ENCODE results near the gene SLX9. TPM values are rescaled to one million over a fixed set of nuclear protein-coding genes. Genes with fewer than 3 reads are reported as not detected.

SLX9 gene
- total and polyA plus RNA-seq, 2 donors (not counting 3 experiments of a cell fraction or from before 2014, with no cell fraction given) = 27.0 to 50.6 TPM

DNA sequence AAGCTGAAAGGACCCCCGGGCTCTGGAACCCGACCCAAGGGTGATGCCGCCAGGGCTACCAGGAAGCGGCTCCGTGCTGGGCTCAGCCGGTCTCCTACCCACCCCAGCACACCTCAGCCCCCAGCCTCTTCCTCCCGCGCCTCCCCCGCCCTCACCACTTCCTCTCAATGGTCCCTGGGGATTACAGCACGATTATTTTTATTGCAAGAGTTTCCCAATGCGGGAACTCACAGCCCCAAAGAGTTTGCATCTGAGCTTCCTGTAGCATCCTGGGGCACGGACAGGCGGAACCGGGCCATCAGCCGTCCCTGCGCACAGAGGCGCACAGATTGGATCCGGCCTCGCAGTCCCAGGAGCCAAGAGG, 8.7 kb upstream of the SLX9 start:
- Histone ChIP-seq H3K27me3 (ENCODE audit: control insufficient read depth in 2 of 2, insufficient read depth in 2 of 2, low read length in 2 of 2) (peaks cover 7 to 13% of the 10 kb centered on the region in 2 experiments), H3K4me1 (ENCODE audit: control insufficient read depth, extremely low read depth, insufficient read depth, low read length) (peaks cover 31% of the 10 kb centered on the region), H3K9me3 (replicated peaks; ENCODE audit: control insufficient read depth, insufficient read depth, low read length) (no peaks in the 10 kb centered on the region), H3K4me3 (replicated peaks in 1 of 3; ENCODE audit: insufficient read depth in 1 of 3, low read depth in 1 of 3, low read length in 3 of 3) (no peak overlapping the region), H3K9me1 (replicated peaks; ENCODE audit: control insufficient read depth, extremely low read depth, insufficient read depth, low read length) (no peaks in the 10 kb centered on the region), H4K20me1 (replicated peaks; ENCODE audit: control insufficient read depth, extremely low read depth, insufficient read depth, low read length) (no peaks in the 10 kb centered on the region), H3K9ac (replicated peaks; ENCODE audit: extremely low read depth, insufficient read depth, low read length) (no peak overlapping the region), H3K36me3 (ENCODE audit: control insufficient read depth in 2 of 2, extremely low read depth in 1 of 2, insufficient read depth in 2 of 2, low read length in 2 of 2) (no peaks in the 10 kb centered on the region), H3K27ac (ENCODE audit: insufficient read depth, low read depth, low read length) (no peak overlapping the region), H3K4me2 (ENCODE audit: insufficient read depth, low read length) (no peak overlapping the region), H3K79me2 (ENCODE audit: control insufficient read depth, insufficient read depth, low read length) (no peaks in the 10 kb centered on the region), H2AFZ (ENCODE audit: low read depth, low read length) (no peak overlapping the region)
- TF ChIP-seq, protein P1, sequence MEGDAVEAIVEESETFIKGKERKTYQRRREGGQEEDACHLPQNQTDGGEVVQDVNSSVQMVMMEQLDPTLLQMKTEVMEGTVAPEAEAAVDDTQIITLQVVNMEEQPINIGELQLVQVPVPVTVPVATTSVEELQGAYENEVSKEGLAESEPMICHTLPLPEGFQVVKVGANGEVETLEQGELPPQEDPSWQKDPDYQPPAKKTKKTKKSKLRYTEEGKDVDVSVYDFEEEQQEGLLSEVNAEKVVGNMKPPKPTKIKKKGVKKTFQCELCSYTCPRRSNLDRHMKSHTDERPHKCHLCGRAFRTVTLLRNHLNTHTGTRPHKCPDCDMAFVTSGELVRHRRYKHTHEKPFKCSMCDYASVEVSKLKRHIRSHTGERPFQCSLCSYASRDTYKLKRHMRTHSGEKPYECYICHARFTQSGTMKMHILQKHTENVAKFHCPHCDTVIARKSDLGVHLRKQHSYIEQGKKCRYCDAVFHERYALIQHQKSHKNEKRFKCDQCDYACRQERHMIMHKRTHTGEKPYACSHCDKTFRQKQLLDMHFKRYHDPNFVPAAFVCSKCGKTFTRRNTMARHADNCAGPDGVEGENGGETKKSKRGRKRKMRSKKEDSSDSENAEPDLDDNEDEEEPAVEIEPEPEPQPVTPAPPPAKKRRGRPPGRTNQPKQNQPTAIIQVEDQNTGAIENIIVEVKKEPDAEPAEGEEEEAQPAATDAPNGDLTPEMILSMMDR (IDR thresholded peaks at IDR 0.05; ENCODE audit: extremely low read depth in 1 of 2, insufficient read depth in 1 of 2, low read depth in 1 of 2, low read length in 2 of 2) = no peak
- TF ChIP-seq GATA2 (IDR thresholded peaks at IDR 0.05; ENCODE audit: insufficient read depth, insufficient read length, low read depth, low read length) (no peak), POLR2A (IDR thresholded peaks at IDR 0.05; ENCODE audit: low read depth, low read length) (no peak), JUN (IDR thresholded peaks at IDR 0.05; ENCODE audit: borderline replicate concordance, insufficient read depth, insufficient read length, low read depth) (no peak), EZH2 (IDR thresholded peaks at IDR 0.05; ENCODE audit: borderline replicate concordance, low read depth, low read length, severe bottlenecking) (no peak), MYC (IDR thresholded peaks at IDR 0.05; ENCODE audit: low read depth, low read length) (no peak), POLR2AphosphoS5 (IDR thresholded peaks at IDR 0.05; ENCODE audit: insufficient read depth, low read depth, low read length) (no peak), FOS (IDR thresholded peaks at IDR 0.05; ENCODE audit: borderline replicate concordance, insufficient read depth, low read length) (no peak)
- TF ChIP-seq, protein P2, sequence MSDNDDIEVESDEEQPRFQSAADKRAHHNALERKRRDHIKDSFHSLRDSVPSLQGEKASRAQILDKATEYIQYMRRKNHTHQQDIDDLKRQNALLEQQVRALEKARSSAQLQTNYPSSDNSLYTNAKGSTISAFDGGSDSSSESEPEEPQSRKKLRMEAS (IDR thresholded peaks at IDR 0.05; ENCODE audit: insufficient read depth, insufficient read length) = no peak
- CTCF ChIA-PET = interaction anchor here (1.4 to 3.4 kb wide), 6 partner anchors 39 to 419 kb away, joined by 4 to 62 read pairs (median 20); partner anchors contain the start of genes PTTG1IP and UBE2G2
- FAIRE-seq (peak; percentile 21), DNase-seq (ENCODE audit: low read depth, low spot score) (no peak)
- dilution Hi-C loops (cut with MboI; ENCODE audit: extremely low pct_ligation_motif_present, low sequenced_read_pairs) (loop anchor here (25.0 kb wide), 1 partner anchor 206 kb away; no protein-coding TSS in a partner anchor), intact Hi-C loops (cut with micrococcal nuclease) (loop anchor here (10.0 kb wide), 1 partner anchor 416 kb away; no protein-coding TSS in a partner anchor)
- POLR2A ChIA-PET = no interaction called here
- BruUV-seq (replicated peaks) = no TSS peak

Data from endothelial cell of umbilical vein (primary cell).